Activated gamma-delta T cell (primary cell): ENCODE measurements around the gene ITGAX.

Experiments
- DNase-seq: peaks from one replicate; lab custom pipeline; 2025; lab: John Stamatoyannopoulos, UW

ITGAX gene

GRCh38 chr16:31373235-31373634, 18.3 kb downstream of the ITGAX start:
- no peak for DNase-seq

- no peak for DNase-seq
Observed at GRCh38 chr16:31375231-31375630, 20.3 kb downstream of the ITGAX start.

- DNase-seq: no peak
Observed at GRCh38 chr16:31376705-31377104, 21.7 kb downstream of the ITGAX start.

- DNase-seq: no peak
Observed at GRCh38 chr16:31377210-31377903, 22.4 kb downstream of the ITGAX start.

- no peak for DNase-seq
Observed at GRCh38 chr16:31380201-31380600, 25.2 kb downstream of the ITGAX start.

GRCh38 chr16:31382485-31383161, 27.6 kb downstream of the ITGAX start:
- DNase-seq: no peak

GRCh38 chr16:31385680-31386079, 30.7 kb downstream of the ITGAX start:
- no peak for DNase-seq

GRCh38 chr16:31386157-31386984, 31.4 kb downstream of the ITGAX start:
- no peak for DNase-seq

- DNase-seq: no peak
Observed at GRCh38 chr16:31388535-31388934, 33.6 kb downstream of the ITGAX start.

- no peak for DNase-seq
Observed at GRCh38 chr16:31390504-31391041, 35.6 kb downstream of the ITGAX start.

GRCh38 chr16:31393056-31393455, 38.1 kb downstream of the ITGAX start, which contains the start of gene ITGAD:
Gene ITGAD, plus strand, starts transcription at chr16:31393335. Its CDS starts 26 bp downstream, at chr16:31393361.
- no peak for DNase-seq

- DNase-seq: no peak
Observed at GRCh38 chr16:31395647-31396046, 40.7 kb downstream of the ITGAX start.

- no peak for DNase-seq
Observed at GRCh38 chr16:31397096-31397660, 42.2 kb downstream of the ITGAX start.

- DNase-seq: no peak
Observed at GRCh38 chr16:31397701-31398100, 42.7 kb downstream of the ITGAX start.

- DNase-seq: no peak
Observed at GRCh38 chr16:31400191-31400590, 45.2 kb downstream of the ITGAX start.

GRCh38 chr16:31401436-31401835, 46.5 kb downstream of the ITGAX start:
- no peak for DNase-seq

- DNase-seq: no peak
Observed at GRCh38 chr16:31402687-31403086, 47.7 kb downstream of the ITGAX start.

- no peak for DNase-seq
Observed at GRCh38 chr16:31403590-31404352, 48.8 kb downstream of the ITGAX start.

GRCh38 chr16:31404353-31405064, 49.5 kb downstream of the ITGAX start:
- DNase-seq: no peak

- no peak for DNase-seq
Observed at GRCh38 chr16:31407406-31407805, 52.4 kb downstream of the ITGAX start.

GRCh38 chr16:31409433-31409832, 54.5 kb downstream of the ITGAX start:
- no peak for DNase-seq
